Body of pancreas (tissue), 4 donors: Measurements from ENCODE around the gene YAE1. TPM values are rescaled to one million over a fixed set of nuclear protein-coding genes. Genes with fewer than 3 reads are reported as not detected.

Experiments used
- ATAC-seq: fragments of 150-250 bp; one replicate; pipeline ENCODE4 v1.9.1; 2016
- DNase-seq, 4 donors: peaks; one replicate each; pipeline ENCODE4 v3.0.0-alpha.2; 2019
- H3K27ac ChIP-seq, 4 donors: fragments of 200-600 bp; sonication (generic); 1 replicate in 3 of 4; 2 replicates in 1 of 4; pipeline versions ENCODE4 v1.5.1 to v1.6.1; 2016 to 2019; ENCODE audit warnings: mild to moderate bottlenecking in 1 of 4, mixed read lengths in 1 of 4, moderate library complexity in 1 of 4
- H3K27me3 ChIP-seq, 2 donors: fragments of 200-600 bp; sonication (generic); one replicate each; pipeline ENCODE4 v1.6.0; 2016; ENCODE audit warnings: mild to moderate bottlenecking in 1 of 2
- H3K36me3 ChIP-seq, 2 donors: fragments of 200-600 bp; sonication (generic); replicated peaks in 1 of 2; 2 replicates each; pipeline ENCODE4 v1.5.1; 2016; ENCODE audit warnings: low read depth in 2 of 2; ENCODE audit not compliant: insufficient read depth in 1 of 2
- H3K4me1 ChIP-seq: fragments of 200-600 bp; sonication (generic); one replicate; pipeline ENCODE4 v1.6.0; 2016
- H3K4me3 ChIP-seq, 2 donors: fragments of 200-600 bp; sonication (generic); 1 replicate in 1 of 2; 2 replicates in 1 of 2; pipeline ENCODE4 v1.5.1; 2016 to 2019
- H3K9me3 ChIP-seq, 3 donors: fragments of 200-600 bp; sonication (generic); 1 replicate in 2 of 3; 2 replicates in 1 of 3; pipeline ENCODE4 v1.5.1; 2016
- CTCF ChIP-seq, 7 experiments: fragments of 450-650 bp in 4 of 7; fragments of 200-600 bp in 3 of 7; sonication (generic) in 3 of 7; IDR thresholded peaks; one replicate each; pipeline ENCODE4 v1.5.1; 2016 to 2019; ENCODE audit warnings: antibody characterized with exemption in 7 of 7
- POLR2A ChIP-seq, 3 donors: fragments of 450-650 bp; IDR thresholded peaks; one replicate each; pipeline ENCODE4 v1.6.1; 2016; ENCODE audit warnings: antibody characterized with exemption in 3 of 3, mild to moderate bottlenecking in 2 of 3
- WGBS, 2 donors: methylation state at CpG; one replicate each; pipeline ENCODE4 v1.1.5; 2017; 5-methylcytosine and 5-hydroxymethylcytosine counted together
- intact Hi-C: fragments of 100-400 bp; cut with DNase I; formaldehyde crosslinking; loops from one replicate; pipeline ENCODE4 v1.15.1; 2023
- total RNA-seq, 2 donors: library from RNA; depleted of rRNA; stranded (reverse); fragments of >200 nt; gene quantifications; one replicate each; pipeline ENCODE4 v1.1.0, GENCODE V29; 2016

YAE1 gene
- total RNA-seq, 2 donors from 2014 or later: 6.6 to 9.9 TPM

DNA sequence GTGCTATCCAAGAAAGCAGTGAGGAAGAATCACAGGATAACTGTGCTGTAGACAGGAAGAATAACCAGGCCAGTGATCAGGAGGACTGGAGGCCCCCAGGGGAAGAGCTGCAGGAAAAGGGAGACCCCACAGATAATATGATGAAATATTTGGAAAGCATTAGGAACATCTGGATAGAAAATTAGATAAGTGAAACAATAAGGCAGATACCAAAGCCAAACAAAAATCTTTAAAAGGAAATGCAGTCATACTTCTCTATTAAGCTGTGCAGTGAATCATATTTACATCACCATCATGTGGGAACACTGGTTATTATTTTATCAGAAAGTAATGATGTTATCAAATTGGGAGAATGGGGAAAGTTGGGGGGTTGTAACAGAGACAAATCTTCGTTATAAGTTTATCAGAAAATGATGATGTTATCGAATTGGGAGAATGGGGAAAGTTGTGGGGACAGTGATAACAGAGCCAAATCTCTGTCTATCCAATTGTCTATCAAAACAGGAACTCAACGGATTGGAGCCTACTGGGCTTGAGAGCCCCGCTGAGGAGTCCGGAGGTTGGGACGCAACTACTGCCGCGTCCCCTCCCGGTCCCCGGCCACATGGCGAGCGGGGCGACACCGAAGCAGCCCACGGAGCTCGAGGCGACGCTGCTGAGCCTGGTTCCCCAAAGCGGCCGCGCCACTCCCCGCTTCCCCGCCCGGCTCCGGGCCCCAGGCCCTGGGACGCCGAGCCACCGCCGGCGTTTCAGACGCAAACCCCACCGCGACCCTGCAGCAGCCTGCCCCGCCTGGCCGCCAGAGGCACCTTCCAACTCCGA lies 43.1 kb downstream of the YAE1 start:
- Histone ChIP-seq H3K4me1 (peaks cover 5% of the 10 kb centered on the region), H3K27ac (peak overlapping the region in 2 of 4 donors; percentile 43 to 52), H3K36me3 (no peaks in the 10 kb centered on the region), H3K27me3 (no peaks in the 10 kb centered on the region), H3K9me3 (no peaks in the 10 kb centered on the region), H3K4me3 (no peak overlapping the region)
- intact Hi-C loops: no loop called here
- ATAC-seq (peak; percentile 45), DNase-seq (no peak)
- WGBS, 2 donors: 27 to 34% methylated on average over 17 to 36 of the region's 36 CpGs
- TF ChIP-seq CTCF (IDR thresholded peaks at IDR 0.05) (no peak), POLR2A (IDR thresholded peaks at IDR 0.05) (no peak)

- ATAC-seq: no peak
- Histone ChIP-seq H3K36me3 (no peaks in the 10 kb centered on the region), H3K9me3 (no peaks in the 10 kb centered on the region), H3K27ac (peak overlapping the region in 1 of 4 donors; percentile 52), H3K4me3 (no peak overlapping the region), H3K4me1 (peaks cover 7% of the 10 kb centered on the region), H3K27me3 (no peaks in the 10 kb centered on the region)
- WGBS, 2 donors: 78 to 80% methylated on average over 5 of the region's 5 CpGs
- DNase-seq: no peak
- intact Hi-C loops: no loop called here
- TF ChIP-seq POLR2A (IDR thresholded peaks at IDR 0.05) (no peak), CTCF (IDR thresholded peaks at IDR 0.05) (no peak)
These were observed 43.7 kb downstream of the YAE1 start for GRCh38 chr7:39609935-39610263.

DNA sequence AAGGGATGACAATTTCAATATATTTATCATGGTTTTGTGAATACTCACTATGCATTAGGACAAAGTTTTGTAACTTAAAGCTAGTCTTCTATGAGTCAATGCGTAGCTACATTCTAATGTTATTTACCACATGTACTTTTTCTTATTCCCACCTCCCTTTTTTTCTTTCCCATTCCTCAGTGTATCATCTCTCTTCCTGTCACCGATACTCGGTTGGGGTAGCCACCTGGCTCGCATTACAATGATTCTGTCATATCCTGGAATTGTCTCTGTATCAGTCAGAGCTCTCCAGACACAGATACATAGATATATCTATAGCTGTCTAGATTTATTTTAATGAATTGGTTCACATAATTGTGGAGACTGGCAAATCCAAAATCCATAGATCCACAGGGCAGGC lies 47.4 kb downstream of the YAE1 start:
- H3K27me3 ChIP-seq: no peaks in the 10 kb centered on the region
- ATAC-seq (no peak), DNase-seq (no peak)
- no peak for TF ChIP-seq CTCF (IDR thresholded peaks at IDR 0.05)
- no peak for TF ChIP-seq POLR2A (IDR thresholded peaks at IDR 0.05)
- H3K4me3 ChIP-seq: no peak overlapping the region
- no peaks in the 10 kb centered on the region for H3K36me3 ChIP-seq
- peaks cover 17% of the 10 kb centered on the region for H3K4me1 ChIP-seq
- H3K9me3 ChIP-seq: no peaks in the 10 kb centered on the region
- intact Hi-C loops: no loop called here
- 81 to 85% methylated on average over 4 of the region's 4 CpGs for WGBS, 2 donors
- no peak overlapping the region for H3K27ac ChIP-seq

DNA sequence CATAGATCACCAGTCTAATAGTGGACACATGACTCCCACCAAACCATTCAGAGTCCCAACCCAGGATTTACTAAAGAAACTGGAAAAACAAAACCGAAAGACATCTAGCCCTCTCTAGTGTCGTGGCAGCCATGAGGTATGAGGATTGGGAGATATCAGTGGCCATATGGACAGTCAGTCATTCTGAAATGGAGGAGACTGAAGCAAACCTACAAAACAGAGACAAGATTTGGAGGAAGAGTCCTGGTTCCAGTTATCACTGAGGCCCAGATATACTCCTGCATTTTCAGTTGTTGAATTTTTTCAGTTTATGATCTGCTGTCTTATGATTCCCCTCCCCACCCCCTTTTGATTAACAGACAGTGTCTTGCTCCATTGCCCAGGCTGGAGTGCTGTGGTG lies 48.1 kb downstream of the YAE1 start:
- TF ChIP-seq POLR2A (IDR thresholded peaks at IDR 0.05) (no peak), CTCF (IDR thresholded peaks at IDR 0.05) (no peak)
- DNase-seq (no peak), ATAC-seq (no peak)
- no peaks in the 10 kb centered on the region for H3K9me3 ChIP-seq
- H3K27ac ChIP-seq: no peak overlapping the region
- no peaks in the 10 kb centered on the region for H3K36me3 ChIP-seq
- H3K4me1 ChIP-seq: peaks cover 17% of the 10 kb centered on the region
- no peaks in the 10 kb centered on the region for H3K27me3 ChIP-seq
- intact Hi-C loops: no loop called here
- H3K4me3 ChIP-seq: no peak overlapping the region
- WGBS, 2 donors: 86 to 91% methylated on average over 2 of the region's 2 CpGs
